ENCODE results near the gene GPSM3.
"Not testable (repeated sequence)": the region's sequence is repeated elsewhere in the genome, so short reads cannot be mapped to it uniquely, and the experiment has no call there.

Gene GPSM3

GRCh38 chr6:32192608-32193039, at the start of gene GPSM3:
GPSM3 (minus strand) TSS chr6:32192643; CDS start chr6:32192513, 130 bp downstream.
- DNase-seq (ENCODE audit: low read depth, low spot score) = no peak

- DNase-seq (ENCODE audit: low read depth, low spot score) = no peak
These were observed 48.2 kb upstream of the GPSM3 start for GRCh38 chr6:32240686-32241085.

GRCh38 chr6:32239462-32239861, 47.0 kb upstream of the GPSM3 start:
- no peak for DNase-seq (ENCODE audit: low read depth, low spot score)

GRCh38 chr6:32234934-32235333, 42.5 kb upstream of the GPSM3 start:
- no peak for DNase-seq (ENCODE audit: low read depth, low spot score)

- DNase-seq (ENCODE audit: low read depth, low spot score) = no peak
These were observed 34.0 kb upstream of the GPSM3 start for GRCh38 chr6:32226434-32226833.

GRCh38 chr6:32224696-32225095, 32.3 kb upstream of the GPSM3 start:
- DNase-seq (ENCODE audit: low read depth, low spot score) = no peak

GRCh38 chr6:32223258-32224235, 31.1 kb upstream of the GPSM3 start, which contains the start of gene NOTCH4:
NOTCH4 (minus strand) TSS chr6:32224067; CDS start chr6:32223928, 139 bp downstream.
- no peak for DNase-seq (ENCODE audit: low read depth, low spot score)

- DNase-seq (ENCODE audit: low read depth, low spot score) = no peak
These were observed 30.1 kb upstream of the GPSM3 start for GRCh38 chr6:32222333-32223230.

GRCh38 chr6:32220021-32220420, 27.6 kb upstream of the GPSM3 start:
- DNase-seq (ENCODE audit: low read depth, low spot score) = no peak

GRCh38 chr6:32218167-32218566, 25.7 kb upstream of the GPSM3 start:
- no peak for DNase-seq (ENCODE audit: low read depth, low spot score)

- DNase-seq (ENCODE audit: low read depth, low spot score) = no peak
These were observed 24.6 kb upstream of the GPSM3 start for GRCh38 chr6:32216998-32217397.

GRCh38 chr6:32216285-32216684, 23.8 kb upstream of the GPSM3 start:
- no peak for DNase-seq (ENCODE audit: low read depth, low spot score)

- DNase-seq (ENCODE audit: low read depth, low spot score) = no peak
These were observed 23.2 kb upstream of the GPSM3 start for GRCh38 chr6:32215617-32216016.

GRCh38 chr6:32214126-32214525, 21.7 kb upstream of the GPSM3 start:
- DNase-seq (ENCODE audit: low read depth, low spot score) = no peak

GRCh38 chr6:32213649-32214048, 21.2 kb upstream of the GPSM3 start:
- DNase-seq (ENCODE audit: low read depth, low spot score) = no peak

- no peak for DNase-seq (ENCODE audit: low read depth, low spot score)
These were observed 19.8 kb upstream of the GPSM3 start for GRCh38 chr6:32212076-32212760.

GRCh38 chr6:32211432-32211831, 19.0 kb upstream of the GPSM3 start:
- DNase-seq (ENCODE audit: low read depth, low spot score) = not testable (repeated sequence)

GRCh38 chr6:32210191-32210601, 17.8 kb upstream of the GPSM3 start:
- DNase-seq (ENCODE audit: low read depth, low spot score) = no peak

GRCh38 chr6:32208996-32209395, 16.6 kb upstream of the GPSM3 start:
- DNase-seq (ENCODE audit: low read depth, low spot score) = no peak

GRCh38 chr6:32204268-32204715, 11.8 kb upstream of the GPSM3 start:
- no peak for DNase-seq (ENCODE audit: low read depth, low spot score)

Measured in iPS DF 19.7 (cell line).